ENCODE data around the gene FRY. TPM values are rescaled to one million over a fixed set of nuclear protein-coding genes. Genes with fewer than 3 reads are reported as not detected.

Gene FRY
- total RNA-seq, 1 experiment from 2014 or later: 1.7 TPM

GRCh38 chr13:32257649-32258048 is 226.1 kb downstream of the FRY start:
- DNase-seq (ENCODE audit: low read depth): no peak

DNA sequence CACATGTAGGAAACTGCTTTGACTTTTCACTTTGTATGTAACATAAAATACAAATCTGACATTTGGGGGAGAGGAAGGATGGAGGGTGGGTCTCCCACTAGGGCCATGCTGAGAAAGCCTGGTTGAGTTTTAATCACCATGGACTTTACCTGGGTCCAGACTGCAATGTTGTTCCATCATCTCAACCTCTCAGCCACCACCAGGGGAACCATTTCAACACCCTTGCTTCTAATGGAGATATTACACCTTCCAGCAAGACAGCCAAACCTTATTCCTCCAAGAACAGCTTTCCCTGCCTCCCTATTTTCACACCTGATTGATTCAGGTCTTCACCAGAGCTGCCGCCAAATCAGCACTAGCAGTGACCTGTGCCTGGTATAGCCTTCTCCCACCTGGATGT is 227.5 kb downstream of the FRY start:
- no peak for DNase-seq (ENCODE audit: low read depth)

DNA sequence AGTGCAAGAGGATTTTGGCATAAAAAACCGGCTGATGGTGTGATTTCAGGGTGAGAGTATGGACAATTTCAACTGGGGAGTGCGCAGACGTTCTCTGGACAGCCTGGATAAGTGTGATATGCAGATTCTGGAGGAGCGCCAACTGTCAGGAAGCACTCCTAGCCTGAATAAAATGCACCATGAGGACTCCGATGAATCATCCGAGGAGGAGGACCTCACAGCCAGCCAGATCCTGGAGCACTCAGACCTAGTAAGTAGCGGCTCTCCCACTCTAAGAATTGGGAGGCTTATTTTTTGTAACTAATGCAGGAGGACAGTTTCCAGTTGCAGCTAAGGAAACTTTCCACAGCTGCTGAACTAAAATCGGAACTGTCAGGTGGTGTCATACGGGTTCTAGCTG is 230.0 kb downstream of the FRY start:
- DNase-seq (ENCODE audit: low read depth): peak; percentile 87

- peak; percentile 6 for DNase-seq (ENCODE audit: low read depth)
Observed at GRCh38 chr13:32262165-32262564, 230.6 kb downstream of the FRY start.

DNA sequence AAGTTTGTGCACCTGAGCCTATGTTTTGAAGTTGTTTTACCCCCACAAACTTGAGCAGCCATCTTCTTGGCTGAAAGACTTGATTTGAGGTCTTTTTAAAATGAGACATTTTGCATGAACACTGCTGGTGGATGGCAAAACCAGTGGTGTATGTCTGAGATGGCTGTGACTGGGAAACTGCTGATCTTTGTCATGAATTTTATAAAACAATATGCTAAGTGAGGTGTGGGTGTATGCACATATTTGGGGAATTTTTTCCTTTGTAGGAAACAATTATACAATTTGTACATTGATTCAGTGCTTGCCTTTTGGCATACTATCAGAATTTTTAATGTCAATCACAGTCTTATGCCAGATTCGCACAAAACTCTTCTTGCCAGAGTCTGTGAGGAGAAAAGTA is 231.0 kb downstream of the FRY start:
- DNase-seq (ENCODE audit: low read depth): no peak

GRCh38 chr13:32264407-32264806 is 232.8 kb downstream of the FRY start:
- DNase-seq (ENCODE audit: low read depth): peak; percentile 25

GRCh38 chr13:32265726-32266125 is 234.2 kb downstream of the FRY start:
- DNase-seq (ENCODE audit: low read depth): no peak

DNA sequence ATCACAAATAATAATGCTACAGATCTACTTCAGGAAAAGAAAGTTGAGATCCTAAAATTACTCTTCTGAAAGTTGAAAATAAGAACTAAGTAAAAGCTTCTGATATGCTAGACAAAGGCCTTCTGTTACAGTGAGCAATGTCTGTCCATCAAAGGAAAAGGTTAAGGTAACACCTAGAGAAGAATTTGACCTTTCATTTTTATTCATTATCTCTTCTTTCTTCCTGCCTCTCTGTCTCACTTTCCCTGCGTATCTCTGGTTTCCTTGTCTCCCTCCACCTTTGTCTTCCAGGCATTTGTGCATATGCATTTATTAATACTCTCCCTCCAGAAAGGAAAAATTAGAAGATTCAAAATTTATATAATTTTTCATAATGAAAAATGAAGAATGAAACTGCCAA is 234.6 kb downstream of the FRY start:
- no peak for DNase-seq (ENCODE audit: low read depth)

DNA sequence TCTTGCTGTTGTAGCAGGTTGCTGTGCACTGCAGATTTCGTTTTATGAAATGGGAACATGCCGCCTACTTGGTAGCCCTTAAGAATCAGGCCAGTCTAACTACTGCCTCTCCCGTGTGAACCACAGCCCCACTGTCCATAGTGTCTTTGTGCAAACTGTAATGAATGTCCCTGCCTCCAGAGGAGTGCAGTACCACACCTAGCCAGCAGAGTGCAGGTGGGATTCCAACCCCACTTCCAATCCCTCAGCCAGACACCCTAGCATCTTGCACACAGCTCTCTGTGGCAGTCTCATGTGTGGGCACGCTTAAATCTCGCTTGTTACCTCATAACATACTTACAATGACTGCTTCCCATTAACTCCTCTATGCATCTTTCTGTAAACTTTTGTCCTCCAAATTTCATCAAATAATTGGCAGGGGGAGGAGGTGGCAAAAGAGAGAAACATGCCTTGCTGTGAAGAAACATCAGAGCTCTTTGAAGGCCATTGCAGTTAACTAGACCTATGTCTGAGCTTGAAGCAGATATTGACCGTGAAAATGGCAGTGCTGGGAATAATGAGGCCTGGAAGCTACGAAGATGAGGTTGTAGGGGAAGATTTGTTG is 236.4 kb downstream of the FRY start:
- DNase-seq (ENCODE audit: low read depth): no peak

DNA sequence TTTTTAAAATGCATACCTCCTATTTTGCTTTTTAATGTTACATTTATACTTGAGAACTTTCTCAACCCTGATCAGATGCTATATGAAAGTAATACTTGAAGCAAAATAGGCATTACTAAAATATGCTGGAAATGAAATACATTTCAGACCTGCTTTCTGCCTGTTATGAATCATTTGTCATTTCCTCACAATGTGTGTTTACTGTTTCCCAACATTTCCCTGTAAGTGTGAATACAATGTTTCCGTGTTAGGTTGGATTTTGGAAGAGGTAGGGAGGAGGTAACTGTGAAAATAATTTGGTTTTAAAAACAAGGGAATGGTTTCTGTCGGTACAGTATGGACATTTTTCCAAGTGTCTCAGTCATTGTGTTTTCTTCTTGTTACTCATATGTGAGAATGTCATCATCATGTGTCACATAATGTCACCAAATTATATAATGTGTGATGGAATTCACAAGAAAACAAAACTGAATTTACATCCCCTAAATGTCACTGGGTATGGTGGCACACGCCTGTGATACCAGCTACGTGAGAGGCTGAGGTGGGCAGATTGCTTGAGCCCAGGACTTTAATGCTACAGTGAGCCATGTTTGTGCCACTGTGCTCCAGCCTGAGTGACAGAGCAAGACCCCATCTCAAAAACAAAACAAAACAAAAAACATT is 240.6 kb downstream of the FRY start:
- no peak for DNase-seq (ENCODE audit: low read depth)

- no peak for DNase-seq (ENCODE audit: low read depth)
Observed at GRCh38 chr13:32277839-32278238, 246.3 kb downstream of the FRY start.

GRCh38 chr13:32278426-32278825 is 246.9 kb downstream of the FRY start:
- DNase-seq (ENCODE audit: low read depth): peak; percentile 26

- no peak for DNase-seq (ENCODE audit: low read depth)
Observed at GRCh38 chr13:32281096-32281495, 249.5 kb downstream of the FRY start.

DNA sequence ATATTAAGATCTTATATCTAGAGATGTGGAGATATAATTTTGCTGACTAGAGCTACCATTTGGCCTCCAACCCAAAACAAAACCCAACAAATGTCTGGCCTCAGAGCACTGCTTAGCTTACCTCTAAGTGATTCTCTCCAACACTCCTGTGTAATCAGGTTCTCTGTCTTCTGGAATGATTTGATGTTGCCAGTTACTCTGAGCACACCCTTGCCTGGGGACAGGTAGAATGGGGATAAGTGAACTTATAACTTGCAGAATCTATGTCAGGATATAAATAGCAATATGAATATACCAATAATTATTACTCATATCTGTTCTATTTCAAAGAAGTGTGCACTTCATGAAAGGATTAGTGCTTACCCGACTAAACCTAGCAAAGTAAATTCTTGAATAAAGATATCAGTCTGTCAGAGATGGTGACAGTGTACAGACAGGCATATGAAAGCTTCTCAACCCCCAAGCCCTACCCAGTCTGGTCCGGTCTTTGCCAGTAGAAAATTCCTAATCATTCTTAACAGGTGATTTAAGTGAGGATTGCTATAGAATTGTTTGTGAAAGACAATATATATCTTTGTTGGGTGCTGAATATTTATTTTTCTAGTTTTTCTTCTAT is 250.6 kb downstream of the FRY start:
- DNase-seq (ENCODE audit: low read depth): no peak

DNA sequence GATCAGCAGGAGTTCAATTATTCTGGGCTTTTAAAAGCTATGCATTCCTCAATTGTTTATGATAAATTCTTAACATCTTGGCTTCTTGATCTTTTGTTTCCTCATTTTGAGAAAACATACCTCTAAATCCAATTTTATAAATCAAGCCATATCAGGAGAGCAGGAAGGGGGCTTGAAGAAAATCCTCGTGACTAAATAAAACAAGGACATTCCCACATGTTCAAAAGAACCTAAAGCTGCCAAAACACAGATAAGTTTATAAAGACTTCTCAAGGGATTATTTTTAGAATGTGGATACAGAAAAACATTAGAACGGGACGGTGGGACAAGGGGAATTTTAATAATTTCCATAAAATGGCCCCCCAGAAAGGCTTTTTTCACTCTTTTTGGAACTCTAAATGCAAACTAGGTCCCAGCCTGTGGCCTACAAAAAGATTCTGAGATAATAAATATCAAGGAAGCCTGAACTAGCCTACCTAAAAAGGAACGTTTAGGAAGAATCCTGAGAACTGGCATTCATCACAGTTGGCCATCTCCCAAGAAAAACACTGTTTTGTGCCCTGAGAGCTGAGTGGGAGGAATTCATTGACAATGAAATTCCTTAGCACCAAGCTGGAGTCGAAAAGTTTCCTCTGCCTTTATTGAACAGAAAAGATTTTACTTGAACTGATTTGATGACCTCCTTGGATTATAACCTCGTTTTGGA is 253.5 kb downstream of the FRY start:
- DNase-seq (ENCODE audit: low read depth): peak; percentile 76

- DNase-seq (ENCODE audit: low read depth): no peak
Observed at GRCh38 chr13:32285633-32285965, 254.0 kb downstream of the FRY start.

- DNase-seq (ENCODE audit: low read depth): no peak
Observed at GRCh38 chr13:32297206-32297605, 265.6 kb downstream of the FRY start.

DNA sequence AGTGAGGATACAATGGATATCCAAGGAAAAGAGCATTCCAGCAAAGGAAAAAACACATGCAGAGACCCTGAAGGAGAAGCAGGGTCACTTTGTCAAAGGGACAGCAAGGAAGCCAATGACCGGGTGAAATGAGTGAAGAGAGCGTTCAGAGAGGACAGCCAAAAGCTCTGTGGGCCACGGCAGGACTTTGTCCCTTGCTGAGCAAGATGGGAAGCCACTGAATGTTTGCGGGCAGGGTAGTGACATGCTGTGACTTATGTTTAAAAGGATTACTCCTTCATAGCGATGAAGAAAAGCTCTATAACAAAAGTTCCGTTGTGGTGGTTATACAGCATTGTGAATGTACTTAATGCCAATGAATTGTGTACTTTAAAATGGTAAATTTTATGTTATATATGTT is 267.1 kb downstream of the FRY start:
- no peak for DNase-seq (ENCODE audit: low read depth)

DNA sequence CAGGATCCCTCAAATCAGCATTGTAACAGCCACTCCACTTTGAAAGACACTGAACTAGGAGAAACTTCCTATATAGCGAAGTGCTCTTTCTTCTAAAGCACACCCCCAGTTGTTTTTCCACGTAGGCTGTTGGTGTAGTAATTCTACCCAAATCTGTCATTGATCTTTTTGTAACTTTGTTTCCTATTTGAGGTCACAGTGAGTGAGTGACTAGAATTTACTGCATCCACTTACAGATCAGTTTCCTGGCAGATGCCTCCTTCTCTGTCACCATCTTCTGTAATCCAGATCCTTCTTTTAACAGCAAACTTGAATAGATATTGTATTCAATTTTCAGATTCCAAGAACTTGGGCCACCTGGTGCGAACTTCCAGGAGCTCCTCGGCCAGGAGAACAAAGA is 268.3 kb downstream of the FRY start:
- no peak for DNase-seq (ENCODE audit: low read depth)

- DNase-seq (ENCODE audit: low read depth): no peak
Observed at GRCh38 chr13:32300406-32300805, 268.8 kb downstream of the FRY start.

- DNase-seq (ENCODE audit: low read depth): no peak
Observed at GRCh38 chr13:32300920-32301319, 269.3 kb downstream of the FRY start.

- no peak for DNase-seq (ENCODE audit: low read depth)
Observed at GRCh38 chr13:32302461-32302860, 270.9 kb downstream of the FRY start.

GRCh38 chr13:32305646-32306045 is 274.1 kb downstream of the FRY start:
- DNase-seq (ENCODE audit: low read depth): no peak

Measured in RPMI7951 (cell line).